GM19240 (cell line): ENCODE measurements around the gene BHLHE40.

Source experiments
- DNase-seq: peaks from one replicate; pipeline ENCODE4 v3.0.0; 2011; ENCODE audit warnings: low spot score; ENCODE audit not compliant: insufficient read length

Gene BHLHE40

DNA sequence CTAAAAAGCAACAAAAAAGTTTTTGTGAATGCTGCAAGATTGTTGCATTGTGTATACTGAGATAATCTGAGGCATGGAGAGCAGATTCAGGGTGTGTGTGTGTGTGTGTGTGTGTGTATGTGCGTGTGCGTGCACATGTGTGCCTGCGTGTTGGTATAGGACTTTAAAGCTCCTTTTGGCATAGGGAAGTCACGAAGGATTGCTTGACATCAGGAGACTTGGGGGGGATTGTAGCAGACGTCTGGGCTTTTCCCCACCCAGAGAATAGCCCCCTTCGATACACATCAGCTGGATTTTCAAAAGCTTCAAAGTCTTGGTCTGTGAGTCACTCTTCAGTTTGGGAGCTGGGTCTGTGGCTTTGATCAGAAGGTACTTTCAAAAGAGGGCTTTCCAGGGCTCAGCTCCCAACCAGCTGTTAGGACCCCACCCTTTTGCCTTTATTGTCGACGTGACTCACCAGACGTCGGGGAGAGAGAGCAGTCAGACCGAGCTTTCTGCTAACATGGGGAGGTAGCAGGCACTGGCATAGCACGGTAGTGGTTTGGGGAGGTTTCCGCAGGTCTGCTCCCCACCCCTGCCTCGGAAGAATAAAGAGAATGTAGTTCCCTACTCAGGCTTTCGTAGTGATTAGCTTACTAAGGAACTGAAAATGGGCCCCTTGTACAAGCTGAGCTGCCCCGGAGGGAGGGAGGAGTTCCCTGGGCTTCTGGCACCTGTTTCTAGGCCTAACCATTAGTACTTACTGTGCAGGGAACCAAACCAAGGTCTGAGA is 4.7 kb downstream of the BHLHE40 start:
- no peak for DNase-seq

DNA sequence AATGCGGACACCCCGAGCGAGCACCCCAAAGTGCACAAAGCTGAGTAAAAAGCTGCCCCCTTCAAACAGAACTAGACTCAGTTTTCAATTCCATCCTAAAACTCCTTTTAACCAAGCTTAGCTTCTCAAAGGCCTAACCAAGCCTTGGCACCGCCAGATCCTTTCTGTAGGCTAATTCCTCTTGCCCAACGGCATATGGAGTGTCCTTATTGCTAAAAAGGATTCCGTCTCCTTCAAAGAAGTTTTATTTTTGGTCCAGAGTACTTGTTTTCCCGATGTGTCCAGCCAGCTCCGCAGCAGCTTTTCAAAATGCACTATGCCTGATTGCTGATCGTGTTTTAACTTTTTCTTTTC is 5.3 kb downstream of the BHLHE40 start:
- no peak for DNase-seq

DNA sequence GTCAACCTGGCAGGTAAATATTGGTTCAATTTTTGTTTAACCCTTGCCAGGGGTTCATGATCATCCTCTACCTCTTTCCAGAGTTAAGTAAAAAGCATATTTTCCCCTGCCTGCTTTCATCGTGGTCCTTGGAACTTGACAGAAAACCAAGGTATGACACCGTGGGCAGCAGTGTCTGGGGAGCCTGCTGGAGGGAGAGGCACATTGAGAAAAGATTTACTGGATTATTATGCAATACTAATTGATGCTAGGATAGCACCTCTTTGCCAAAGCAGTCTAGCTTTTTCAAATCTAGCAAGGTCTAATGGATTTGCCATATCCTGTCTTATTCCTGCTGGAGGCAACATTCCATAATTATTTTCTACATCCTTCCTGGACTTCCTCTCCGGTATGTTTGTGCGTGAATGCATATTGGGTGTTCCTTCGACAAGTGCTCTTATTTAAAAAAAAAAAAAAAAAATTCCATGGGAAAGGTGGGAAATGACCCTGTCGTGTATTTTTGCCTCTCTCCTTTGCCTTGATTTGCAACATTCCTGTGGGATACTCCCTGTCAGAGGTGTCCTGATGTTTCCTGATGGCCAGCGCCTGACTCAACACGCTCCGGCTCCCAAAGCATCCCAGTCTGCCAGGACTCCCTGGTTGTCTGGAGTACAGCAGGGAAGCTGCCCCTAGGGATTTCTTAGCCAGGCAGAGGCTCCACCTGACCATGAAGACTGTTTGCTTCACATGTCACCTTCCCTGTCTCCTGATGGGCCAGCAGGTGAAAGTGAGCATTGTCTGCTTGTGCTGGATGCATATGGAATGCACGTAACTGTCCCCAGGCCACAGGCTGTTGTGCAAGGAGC is 6.3 kb downstream of the BHLHE40 start:
- no peak for DNase-seq

DNA sequence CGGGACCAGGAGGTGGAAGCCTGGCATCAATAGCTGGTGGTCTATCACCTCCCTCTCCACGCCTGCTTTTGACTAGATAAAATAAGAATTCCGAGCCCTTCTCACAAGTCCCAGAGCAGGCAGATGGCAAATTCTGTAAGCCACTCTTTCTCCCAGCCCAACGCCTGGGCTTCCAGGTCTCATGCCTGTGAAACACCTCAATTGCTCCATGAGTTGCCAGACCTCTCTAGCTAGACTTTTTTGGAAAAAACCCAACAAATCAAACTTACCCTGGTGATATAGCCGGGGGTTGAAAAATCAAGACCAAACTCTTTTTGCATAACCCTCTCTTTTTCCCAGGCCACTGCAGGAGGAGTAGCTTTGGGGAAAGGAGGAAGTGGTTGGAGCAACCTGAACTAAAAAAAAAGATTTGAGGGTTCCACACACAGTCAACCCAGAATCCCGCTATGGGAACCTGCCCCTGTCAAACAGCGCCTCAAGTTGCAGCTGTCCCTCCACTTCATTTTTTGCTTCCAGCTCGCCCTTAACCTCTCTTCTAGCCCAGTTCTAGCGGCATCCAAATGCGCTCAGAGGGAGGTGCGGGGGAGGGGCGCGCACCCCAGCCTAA is 7.0 kb downstream of the BHLHE40 start:
- DNase-seq = no peak

DNA sequence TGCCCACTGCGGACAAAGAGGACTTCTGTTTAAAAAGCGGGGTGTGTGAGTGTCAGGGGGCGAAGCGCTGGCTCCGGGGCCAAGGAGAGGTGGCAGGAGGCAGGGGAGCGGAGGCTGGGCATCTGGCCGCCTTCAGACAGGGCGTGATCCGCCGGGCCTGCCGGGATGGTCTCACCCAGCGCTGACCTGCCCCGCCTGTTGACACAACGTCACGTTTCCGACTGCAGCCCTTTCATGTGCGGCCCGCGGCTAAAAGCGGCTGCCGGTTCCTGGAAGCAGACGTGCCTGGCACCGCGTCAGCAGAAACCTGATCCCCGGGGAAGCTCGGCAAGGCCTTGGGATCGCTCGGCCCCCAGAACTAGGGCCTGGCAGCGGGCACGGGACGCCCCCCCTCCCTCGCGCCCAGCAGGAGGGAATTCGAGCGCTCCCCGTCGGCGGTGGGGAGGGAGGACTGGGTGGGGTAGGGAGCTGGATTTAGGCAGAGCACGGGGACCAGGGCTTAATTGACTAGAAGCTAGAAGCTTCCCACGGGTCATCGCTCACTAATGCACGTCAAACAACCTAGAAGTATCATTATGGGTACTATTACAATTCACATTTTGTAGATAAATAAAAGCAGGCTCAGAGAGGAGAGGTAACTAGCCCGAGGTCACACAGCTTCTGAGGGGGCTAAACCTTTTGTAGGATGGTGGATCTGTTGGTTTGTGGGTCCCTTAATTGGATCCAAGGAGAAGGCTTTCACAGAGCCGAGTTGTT is 7.7 kb downstream of the BHLHE40 start:
- DNase-seq = no peak

DNA sequence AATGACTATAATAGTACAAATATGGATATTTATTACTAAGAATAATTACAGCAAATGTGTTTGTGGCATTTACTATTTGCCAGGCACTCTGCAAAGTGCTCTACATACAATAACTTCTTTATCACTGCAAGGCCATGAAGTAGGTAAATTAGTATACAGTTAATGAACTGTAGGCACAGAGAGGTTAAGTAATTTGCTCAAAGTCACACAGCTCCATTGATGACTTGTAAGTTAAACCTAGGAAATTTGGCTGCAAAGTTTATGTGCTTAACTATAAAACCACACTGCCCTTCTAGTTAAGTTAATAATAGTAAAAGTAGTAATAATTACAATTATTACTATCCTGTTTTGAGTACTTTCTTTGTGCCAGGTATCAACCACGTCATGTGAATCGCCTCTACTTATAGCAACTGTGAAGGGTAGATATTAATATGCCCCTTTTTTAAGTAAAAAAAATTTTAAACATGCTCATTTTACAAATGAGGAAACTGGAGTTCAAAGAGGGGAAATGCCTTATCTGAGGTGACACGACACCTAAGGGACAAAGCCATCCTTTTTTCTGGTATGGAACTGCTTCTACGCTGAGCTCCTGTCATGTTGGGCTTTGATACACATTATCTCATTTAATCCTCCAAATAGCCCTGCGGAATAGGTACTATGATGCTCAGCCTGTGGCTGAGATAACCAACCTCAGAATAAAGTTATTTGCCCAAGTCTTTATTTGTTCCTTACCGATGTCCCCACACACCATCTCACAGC is 8.5 kb downstream of the BHLHE40 start:
- DNase-seq = no peak

DNA sequence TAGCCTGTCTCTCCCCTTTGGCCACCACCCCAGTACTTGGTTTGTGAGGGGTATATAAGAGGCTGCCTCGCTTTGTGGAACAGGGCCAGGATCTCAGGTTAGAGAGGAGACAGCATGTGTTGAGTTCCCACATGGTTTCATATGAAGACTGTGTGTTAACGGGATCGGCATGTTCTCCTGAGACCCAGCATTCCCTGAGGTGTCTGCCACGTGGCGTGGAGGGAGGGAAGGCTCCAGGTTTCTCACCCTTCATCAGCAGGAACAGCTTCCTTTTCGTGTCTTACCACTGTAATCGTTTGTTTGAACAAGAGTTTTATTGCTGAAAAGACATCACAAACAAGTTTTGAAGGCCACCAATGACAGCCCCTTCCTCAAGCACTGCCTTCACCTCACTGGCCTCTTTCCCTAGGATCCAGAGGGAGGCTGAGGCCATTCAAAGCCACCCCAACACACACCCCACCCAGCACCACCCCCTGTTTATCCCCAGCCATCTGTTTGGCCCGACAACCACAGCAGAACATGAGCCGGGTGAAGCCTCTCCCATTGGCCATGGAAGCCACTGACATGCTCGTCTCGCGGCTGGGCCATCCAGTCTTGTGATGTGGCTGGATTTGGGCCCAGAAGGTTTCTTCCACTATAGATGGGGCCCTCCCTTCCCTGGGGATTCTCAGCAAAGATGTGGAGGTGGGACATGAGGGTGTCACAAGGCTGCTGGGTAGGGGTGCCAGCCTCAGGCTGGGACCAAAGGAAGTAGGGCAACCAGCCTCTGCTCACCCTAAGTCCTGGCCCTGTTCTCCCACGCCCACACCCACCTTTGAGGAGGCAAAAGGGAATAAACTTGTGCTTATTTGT is 10.0 kb downstream of the BHLHE40 start:
- no peak for DNase-seq

DNA sequence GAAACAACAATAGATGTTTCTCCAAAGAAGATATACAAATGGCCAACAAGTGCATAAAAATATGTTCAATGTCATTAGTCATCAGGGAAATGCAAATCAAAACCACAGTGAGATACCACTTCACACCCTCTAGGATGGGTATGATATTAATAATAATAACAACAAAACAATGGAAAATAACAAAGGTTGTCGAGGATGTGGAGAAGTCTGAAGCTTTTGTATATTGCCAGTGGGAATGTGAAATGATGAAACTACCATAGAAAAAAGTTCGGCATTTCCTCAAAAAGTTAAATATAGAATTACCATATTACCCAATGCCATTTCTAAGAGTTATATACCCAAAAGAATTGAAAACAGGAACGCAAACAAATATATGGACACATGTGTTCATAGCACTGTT is 10.8 kb downstream of the BHLHE40 start:
- DNase-seq = no peak

DNA sequence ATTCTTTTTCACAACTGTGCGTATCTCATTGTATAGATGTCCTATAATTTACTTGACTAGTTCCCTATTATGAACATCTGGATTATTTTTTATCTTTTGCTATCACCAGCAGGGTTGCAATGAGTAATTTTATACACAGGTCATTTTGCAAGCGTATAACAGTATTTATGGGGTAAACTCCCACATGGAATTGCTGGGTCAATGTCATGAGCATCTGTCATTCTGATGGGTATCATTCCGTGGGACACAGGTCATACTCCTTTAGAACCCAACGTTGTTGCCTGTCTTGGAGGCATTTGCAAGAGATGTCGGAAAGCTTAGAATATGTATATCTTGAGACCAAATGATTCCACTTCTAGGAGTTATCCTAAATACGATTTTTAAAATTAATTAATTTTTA is 12.9 kb downstream of the BHLHE40 start:
- no peak for DNase-seq

DNA sequence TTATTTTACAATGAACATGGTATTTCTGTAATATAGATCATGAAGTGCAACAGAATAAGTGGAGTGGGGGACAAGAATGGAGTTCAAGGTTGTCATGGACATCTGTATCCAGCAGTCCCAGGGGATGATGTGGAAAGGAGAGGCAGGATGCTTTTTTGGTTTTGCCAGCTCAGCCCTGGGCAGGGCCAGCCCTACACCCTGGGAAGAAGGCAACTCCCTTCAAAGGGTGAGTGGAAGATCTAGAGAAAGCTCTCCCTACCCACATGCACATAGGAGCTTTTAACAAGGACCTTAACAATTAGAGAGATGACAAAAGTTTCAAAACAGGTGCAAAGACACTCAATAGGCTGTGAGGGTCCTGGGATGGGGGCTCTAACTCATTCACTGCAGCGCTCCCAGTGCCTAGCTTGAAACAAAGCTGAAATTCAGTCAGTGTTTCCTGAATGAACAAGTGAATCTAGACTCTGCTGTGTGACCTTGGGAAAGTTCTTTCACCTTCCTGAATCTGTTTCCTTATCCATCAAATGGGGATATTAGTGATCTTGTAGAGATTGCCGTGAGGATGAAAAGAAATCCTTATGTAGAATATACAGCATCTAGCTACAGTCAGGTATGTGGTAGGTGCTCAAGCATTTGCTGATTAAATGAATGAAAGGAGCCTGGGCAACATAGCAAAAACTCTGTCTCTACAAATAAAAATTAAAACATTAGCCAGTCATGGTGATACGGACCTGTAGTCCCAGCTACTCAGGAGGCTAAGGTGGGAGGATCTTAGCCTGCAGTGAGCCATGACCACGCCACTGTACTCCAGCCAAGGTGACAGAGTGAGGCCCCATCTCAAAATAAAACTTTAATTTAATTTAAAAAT is 14.3 kb downstream of the BHLHE40 start:
- no peak for DNase-seq

DNA sequence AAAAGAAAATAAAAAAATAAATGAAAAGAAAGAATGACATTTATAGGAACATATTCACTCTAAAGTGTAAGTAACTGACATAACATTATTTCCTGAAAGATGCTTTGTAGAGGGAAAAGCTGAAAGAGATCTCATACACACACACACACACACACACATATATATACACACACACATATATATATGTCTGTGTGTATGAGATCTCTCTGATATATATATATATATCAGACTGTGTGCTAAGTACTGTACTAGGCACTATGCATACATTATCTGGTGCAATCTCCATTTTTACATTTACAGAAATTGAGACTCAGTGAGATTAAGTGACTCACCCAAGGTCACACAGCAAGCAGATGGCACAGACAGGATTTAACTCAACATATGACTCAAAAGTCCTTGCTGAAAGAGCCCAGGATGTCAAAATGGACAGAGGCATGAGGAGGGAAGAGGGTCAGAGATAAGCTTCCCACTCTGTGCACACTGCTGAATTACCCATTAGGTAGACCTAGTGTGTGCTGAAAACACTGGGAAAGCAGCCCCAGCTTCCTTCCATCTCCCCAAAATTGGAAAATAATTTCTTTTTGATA is 15.0 kb downstream of the BHLHE40 start:
- DNase-seq = no peak

DNA sequence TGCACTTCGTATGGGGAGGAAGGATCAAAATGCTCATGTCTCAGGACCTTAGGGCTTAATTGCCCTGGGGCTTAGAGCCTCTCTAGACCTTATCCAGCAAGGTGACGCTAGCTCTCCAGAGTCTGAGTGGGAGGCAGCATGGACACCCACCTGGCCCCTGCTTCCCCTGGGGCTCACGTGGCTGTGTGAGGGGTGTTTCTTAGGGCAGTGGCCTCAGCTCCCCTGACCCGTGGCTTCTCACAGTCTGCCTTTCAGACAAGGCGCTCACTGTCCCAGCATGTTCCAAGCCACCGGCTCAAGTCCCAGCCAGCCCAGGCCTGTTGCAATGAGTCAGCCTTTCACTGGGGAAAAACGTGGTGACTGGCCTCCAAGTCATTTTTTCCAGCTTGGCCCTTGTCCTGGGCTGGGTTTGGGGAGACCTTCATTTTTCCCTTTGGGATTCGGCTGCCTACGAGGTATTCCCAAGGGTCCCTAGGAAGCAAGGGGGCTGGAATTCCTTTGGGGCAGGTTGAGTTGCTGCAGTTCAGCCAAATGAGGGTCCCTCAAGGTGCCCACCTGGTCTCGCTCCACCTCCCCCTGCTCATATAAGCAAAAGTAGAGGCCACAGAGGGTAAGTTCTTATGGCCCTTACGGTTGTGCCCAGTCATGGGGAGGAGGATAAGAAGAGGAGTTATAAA is 15.7 kb downstream of the BHLHE40 start:
- no peak for DNase-seq

DNA sequence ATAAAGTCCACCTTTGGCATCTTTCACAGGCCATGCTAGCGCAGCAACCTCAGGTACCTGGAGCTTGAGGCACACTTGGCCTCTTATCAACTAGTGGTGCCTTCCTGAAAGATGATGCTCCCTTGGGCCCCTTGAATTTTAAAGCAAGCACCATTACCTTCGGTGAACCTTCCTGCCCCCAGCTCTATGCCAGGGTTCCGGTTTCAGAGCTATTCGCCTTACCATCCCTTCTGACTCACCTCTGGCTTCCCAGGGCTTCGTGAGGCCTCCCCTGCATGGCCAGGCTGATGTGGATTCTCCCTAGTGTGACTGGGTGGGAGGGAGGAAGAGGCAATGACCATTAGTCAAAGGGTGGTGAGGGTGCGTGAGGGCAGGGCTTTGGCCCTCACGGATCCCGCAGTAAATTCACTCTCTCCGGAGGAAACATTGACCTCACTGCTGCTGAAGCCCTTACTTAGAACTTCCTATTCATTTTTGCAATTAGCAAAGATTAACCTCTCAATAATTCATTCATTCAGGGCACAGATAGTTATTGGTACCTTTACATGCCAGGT is 16.3 kb downstream of the BHLHE40 start:
- no peak for DNase-seq

DNA sequence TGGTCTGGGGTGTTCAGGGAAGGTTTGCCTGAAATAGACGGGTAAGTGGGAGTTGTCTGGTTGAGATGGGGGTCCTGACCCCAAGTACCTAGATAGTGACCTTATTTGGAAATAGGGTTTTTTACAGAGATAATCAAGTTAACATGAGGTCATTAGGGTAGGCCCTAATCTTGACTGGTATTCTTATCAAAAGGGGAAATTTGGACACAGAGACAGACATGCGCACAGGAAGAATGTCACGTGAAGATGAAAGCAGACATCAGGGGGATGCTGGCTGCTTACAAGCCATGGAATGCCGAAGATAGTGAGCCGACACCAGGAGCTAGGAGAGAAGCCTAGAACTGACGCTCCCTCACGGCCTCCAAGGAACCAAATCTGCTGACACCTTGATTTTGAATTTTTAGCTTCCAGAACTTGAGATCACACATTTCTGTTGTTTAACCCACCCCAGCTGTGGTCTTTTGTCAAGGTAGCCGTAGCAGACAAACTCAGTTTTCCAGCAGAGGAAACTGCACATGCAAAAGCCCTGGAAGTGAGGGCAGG is 17.1 kb downstream of the BHLHE40 start:
- no peak for DNase-seq

DNA sequence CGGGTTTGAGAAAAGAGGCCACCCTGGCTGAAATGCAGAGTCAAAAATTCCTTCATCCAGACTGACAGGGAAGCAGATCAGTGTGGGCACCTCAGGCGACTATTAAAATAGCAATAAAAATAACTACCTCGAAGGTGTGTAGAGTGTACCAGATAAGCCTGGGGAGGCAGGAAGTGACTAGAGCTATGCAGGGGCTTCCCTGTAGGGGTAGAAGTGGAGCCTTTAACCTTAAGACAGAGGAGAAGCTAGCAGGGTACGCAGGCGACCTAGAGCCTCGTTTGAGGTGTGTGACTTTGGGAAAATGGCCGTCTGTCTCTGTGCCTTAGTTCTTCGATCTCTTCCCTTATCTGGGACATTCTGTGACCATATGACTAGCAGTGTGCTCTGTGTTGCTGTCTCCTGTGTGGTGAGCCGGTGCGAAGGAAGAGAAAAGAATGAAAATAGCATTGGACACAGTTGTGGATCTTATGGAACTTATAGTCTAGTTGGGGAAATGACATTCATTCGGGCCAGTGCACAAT is 17.6 kb downstream of the BHLHE40 start:
- no peak for DNase-seq

DNA sequence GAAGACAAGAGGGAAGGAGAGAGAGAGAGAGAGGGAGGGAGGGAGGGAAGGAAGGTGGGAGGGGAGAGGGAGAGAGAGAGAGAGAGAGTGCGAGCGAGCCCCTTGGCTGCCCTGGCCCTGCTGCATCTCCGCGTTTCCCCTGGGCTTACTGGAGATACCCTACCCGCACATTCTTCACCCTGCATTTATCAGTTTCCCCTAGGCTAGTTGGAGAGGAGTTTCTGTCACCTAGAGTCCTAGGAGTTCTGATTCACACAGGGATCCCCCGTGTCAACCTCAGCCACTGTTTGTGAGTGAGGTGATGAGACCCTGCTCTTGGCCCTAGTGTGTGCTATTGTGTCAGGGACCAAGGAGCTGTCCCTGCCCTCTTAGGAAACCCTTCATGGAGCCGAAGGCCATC is 18.7 kb downstream of the BHLHE40 start:
- no peak for DNase-seq

DNA sequence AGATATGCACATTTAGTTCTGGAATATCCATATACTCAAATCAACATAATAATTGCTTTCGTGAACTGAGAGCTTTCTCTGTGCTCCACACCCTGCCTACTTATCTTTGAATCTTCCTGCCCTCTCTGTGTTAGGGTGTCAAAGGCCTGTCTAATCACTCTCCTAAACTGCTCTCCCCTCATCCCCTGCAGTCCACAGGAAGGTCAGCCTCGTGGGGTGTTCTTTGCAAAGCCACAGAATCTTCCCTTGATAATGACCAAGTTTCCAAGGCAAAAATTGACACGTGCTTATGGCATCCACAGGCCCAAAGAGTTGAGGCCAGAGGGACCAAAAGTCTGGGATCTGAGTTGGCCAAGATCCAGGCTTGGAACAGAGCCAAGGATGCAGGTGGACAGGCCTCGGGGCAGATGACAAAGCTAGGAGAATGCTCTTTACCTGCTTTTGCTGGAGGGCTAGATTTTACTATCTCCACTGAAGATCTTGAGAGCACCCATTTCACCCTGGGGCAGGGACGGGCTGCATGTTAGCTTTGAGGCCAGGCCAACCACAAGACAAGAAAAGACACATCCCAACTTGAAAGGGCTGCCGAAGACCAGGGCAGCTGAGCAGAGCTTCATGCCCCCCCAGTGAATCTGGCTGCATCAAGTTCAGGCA is 20.4 kb downstream of the BHLHE40 start:
- DNase-seq = no peak
